ENCODE results near the gene TEP1.

TEP1 gene

GRCh38 chr14:20429801-20430669, 16.7 kb upstream of the TEP1 start:
- DNase-seq = no peak

- DNase-seq = no peak
Observed at GRCh38 chr14:20428802-20429201, 15.5 kb upstream of the TEP1 start.

- DNase-seq = no peak
Observed at GRCh38 chr14:20428010-20428365, 14.7 kb upstream of the TEP1 start.

GRCh38 chr14:20427231-20428009, 14.1 kb upstream of the TEP1 start:
- no peak for DNase-seq

- no peak for DNase-seq
Observed at GRCh38 chr14:20424851-20425250, 11.6 kb upstream of the TEP1 start.

GRCh38 chr14:20422886-20423285, 9.6 kb upstream of the TEP1 start:
- no peak for DNase-seq

- no peak for DNase-seq
Observed at GRCh38 chr14:20421267-20421666, 8.0 kb upstream of the TEP1 start.

GRCh38 chr14:20419419-20419818, 6.1 kb upstream of the TEP1 start:
- DNase-seq = no peak

GRCh38 chr14:20418501-20418909, 5.2 kb upstream of the TEP1 start:
- no peak for DNase-seq

GRCh38 chr14:20417250-20418186, 4.2 kb upstream of the TEP1 start:
- no peak for DNase-seq

- no peak for DNase-seq
Observed at GRCh38 chr14:20416223-20416622, 2.9 kb upstream of the TEP1 start.

GRCh38 chr14:20415782-20416206, 2.5 kb upstream of the TEP1 start:
- DNase-seq = peak; percentile 71

GRCh38 chr14:20413744-20414082, 412 bp upstream of the TEP1 start:
- DNase-seq = no peak

GRCh38 chr14:20412411-20412810, 890 bp downstream of the TEP1 start:
- DNase-seq = no peak

- no peak for DNase-seq
Observed at GRCh38 chr14:20409226-20409625, 4.1 kb downstream of the TEP1 start.

- no peak for DNase-seq
Observed at GRCh38 chr14:20403521-20403920, 9.8 kb downstream of the TEP1 start.

- DNase-seq = no peak
Observed at GRCh38 chr14:20400965-20401593, 12.2 kb downstream of the TEP1 start.

GRCh38 chr14:20400589-20400964, 12.7 kb downstream of the TEP1 start:
- DNase-seq = no peak

GRCh38 chr14:20397511-20397910, 15.8 kb downstream of the TEP1 start:
- no peak for DNase-seq

GRCh38 chr14:20391505-20391904, 21.8 kb downstream of the TEP1 start:
- no peak for DNase-seq

GRCh38 chr14:20388159-20388558, 25.1 kb downstream of the TEP1 start:
- DNase-seq = no peak

- no peak for DNase-seq
Observed at GRCh38 chr14:20387576-20387975, 25.7 kb downstream of the TEP1 start.
